ENCODE results near the gene ASPA. TPM values are rescaled to one million over a fixed set of nuclear protein-coding genes. Genes with fewer than 3 reads are reported as not detected.

ASPA gene
- total RNA-seq, 4 donors from 2014 or later, result 11.4 to 27.7 (median 17.0) TPM

DNA sequence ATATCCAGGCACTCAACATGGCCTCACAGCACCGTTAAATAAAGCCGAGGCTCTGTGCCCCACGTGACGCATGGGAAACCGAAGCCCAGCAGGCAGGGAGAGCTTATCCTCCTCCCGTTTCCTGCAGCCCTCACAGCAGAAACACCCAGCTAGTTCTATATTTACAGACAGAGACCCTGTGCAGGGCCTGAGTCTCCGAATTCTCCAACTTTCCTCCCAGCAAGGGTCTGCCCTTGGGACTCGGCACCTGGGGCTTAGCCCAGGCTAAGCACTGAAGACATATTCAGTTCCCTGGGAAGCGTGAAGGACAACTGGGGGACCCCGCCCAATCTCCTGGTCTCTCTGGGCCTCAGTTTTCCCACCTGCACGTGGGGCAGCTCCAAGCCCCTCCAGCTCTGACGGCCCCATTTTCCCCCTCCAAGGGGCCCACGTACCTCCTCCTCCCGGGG, 52.6 kb downstream of the ASPA start:
- Histone ChIP-seq H3K27ac (no peak overlapping the region), H3K36me3 (no peaks in the 10 kb centered on the region), H3K9me3 (no peaks in the 10 kb centered on the region), H3K4me3 (no peak overlapping the region), H3K27me3 (no peaks in the 10 kb centered on the region), H3K4me1 (peaks cover 0 to 8% (median 0%) of the 10 kb centered on the region in 4 donors)
- DNase-seq, result no peak
- TF ChIP-seq, protein P1, sequence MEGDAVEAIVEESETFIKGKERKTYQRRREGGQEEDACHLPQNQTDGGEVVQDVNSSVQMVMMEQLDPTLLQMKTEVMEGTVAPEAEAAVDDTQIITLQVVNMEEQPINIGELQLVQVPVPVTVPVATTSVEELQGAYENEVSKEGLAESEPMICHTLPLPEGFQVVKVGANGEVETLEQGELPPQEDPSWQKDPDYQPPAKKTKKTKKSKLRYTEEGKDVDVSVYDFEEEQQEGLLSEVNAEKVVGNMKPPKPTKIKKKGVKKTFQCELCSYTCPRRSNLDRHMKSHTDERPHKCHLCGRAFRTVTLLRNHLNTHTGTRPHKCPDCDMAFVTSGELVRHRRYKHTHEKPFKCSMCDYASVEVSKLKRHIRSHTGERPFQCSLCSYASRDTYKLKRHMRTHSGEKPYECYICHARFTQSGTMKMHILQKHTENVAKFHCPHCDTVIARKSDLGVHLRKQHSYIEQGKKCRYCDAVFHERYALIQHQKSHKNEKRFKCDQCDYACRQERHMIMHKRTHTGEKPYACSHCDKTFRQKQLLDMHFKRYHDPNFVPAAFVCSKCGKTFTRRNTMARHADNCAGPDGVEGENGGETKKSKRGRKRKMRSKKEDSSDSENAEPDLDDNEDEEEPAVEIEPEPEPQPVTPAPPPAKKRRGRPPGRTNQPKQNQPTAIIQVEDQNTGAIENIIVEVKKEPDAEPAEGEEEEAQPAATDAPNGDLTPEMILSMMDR (IDR thresholded peaks at IDR 0.05), result no peak
- TF ChIP-seq POLR2A (IDR thresholded peaks at IDR 0.05), result no peak

DNA sequence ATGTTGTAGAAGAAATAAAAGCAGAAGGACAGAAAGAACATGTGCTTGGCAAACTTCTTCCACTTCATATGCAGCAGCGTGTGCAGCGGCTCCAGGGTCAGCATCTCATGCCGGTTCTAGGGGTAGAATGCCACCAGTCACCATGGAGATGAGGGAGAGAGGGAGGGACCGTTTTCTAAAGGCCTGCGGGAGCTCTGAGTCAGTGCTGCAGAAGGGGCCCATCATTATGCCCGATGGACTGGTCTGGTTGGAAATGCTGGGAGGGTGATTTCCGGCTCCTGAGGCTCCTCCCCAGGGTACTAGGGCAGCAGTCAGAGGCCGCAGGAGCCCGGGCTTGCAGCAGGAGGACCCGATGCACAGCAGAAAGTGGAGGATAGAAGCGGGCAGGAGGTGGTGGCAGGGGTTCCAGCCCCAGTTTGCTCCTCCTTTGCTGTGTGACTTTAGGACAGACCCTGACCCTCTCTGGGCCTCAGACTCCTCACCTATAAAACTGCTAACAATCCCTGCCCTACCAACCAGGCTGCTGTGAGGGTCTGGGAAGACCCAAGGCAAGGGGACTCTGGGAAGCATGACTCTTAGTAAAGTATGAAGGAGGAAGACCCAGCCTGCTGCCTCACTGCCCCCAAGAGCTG, 53.2 kb downstream of the ASPA start:
- no peak overlapping the region for H3K27ac ChIP-seq
- no peak for DNase-seq

DNA sequence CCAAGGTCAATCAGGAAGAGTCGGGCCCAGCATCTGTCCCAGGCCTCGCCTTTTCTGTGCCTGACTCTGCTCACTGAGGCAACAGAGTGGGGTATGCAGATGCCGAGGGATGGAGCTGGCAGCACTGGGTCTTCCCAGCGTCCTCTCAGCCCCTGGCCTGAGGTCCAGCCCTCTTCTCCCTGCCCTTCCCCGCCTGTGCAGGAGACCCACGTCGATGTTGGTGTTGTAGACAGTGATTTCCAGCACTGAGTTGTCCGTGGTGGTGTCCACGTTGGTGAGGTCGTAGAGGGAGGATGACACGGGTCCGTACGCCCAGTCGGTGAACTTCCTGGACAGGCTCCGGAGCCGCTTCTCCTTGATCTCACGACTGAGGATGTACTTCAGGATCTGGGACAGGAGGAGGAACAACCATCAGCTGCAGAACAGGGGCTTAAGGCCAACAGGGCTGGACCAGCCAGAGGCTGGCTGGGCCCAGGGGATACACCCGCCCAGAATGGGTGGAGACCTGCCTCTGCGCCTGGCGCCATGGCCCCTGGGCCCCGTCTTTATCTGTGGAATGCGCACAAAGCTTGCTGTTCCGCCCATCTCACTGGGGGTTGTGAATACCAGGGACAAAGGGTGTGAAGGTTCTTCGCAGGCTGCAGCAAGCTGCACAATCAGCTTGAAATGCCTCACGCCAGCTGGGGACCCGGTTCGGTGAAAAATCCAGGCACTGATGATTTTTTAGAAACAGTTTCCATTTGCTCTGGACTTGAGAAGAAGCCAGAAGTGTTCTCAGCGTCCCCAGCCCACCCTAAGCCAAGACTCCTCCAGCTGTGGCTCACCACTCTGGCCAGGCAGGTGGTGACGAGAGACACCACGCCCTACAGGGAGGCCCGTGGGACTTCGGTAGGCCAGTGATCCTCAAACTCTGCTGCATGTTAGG, 54.3 kb downstream of the ASPA start:
- no peak for DNase-seq
- Histone ChIP-seq H3K27me3 (no peaks in the 10 kb centered on the region), H3K27ac (peak overlapping the region in 1 of 4 donors; percentile 18), H3K36me3 (no peaks in the 10 kb centered on the region), H3K4me3 (no peak overlapping the region), H3K4me1 (peaks cover 0 to 8% (median 0%) of the 10 kb centered on the region in 4 donors), H3K9me3 (no peaks in the 10 kb centered on the region)
- TF ChIP-seq, protein P1 (IDR thresholded peaks at IDR 0.05), result no peak

More for the DNA sequence above, 53.2 kb downstream of the ASPA start:
- Histone ChIP-seq H3K9me3 (no peaks in the 10 kb centered on the region), H3K36me3 (no peaks in the 10 kb centered on the region), H3K4me1 (peaks cover 0 to 8% (median 0%) of the 10 kb centered on the region in 4 donors), H3K27me3 (no peaks in the 10 kb centered on the region), H3K4me3 (no peak overlapping the region)
- TF ChIP-seq, protein P1 (IDR thresholded peaks at IDR 0.05), result no peak
- TF ChIP-seq POLR2A (IDR thresholded peaks at IDR 0.05), result no peak

DNA sequence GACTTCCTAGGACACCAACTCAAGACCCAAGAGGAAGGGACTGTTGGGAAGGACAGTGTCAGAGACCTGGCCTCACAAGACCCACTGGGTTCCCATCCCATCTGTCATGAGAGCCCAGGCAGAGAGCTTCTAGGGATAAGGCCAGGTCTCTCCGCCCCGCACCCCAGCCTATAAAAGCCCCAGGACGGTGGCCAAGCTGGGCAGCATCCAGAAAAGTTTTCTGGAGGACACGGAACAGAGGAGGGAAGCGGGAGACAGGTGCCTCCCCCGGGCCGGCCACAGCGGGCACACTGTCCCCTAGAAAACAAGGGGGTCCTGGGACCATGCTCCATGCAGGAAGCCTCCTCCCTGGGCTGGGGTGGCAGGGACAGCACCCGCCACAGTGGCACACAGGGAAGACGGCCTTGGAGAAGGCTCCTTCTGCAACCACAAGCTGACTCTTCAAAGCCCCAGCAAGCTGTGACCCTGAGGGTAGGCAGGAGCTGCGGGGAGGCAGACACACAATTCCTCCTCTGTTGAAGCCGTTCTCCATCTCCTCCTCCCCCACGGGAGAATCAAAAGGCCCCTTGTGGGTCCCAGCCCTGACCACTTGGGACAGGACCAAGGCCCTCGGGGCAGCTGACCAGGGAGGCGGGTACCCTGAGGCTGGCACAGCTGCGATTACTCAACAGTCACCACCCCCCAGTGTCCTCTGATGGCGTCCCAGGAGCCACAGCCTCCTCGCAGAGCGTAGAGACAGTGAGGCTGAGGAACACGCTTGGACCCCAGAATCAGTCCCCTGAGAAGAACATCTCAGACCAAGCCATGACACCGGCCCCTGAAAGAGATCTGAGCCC, 55.7 kb downstream of the ASPA start:
- Histone ChIP-seq H3K4me1 (peaks cover 0 to 19% (median 0%) of the 10 kb centered on the region in 4 donors), H3K9me3 (no peaks in the 10 kb centered on the region), H3K4me3 (no peak overlapping the region), H3K27ac (no peak overlapping the region), H3K27me3 (no peaks in the 10 kb centered on the region), H3K36me3 (no peaks in the 10 kb centered on the region)
- TF ChIP-seq, protein P1 (IDR thresholded peaks at IDR 0.05), result no peak
- TF ChIP-seq POLR2A (IDR thresholded peaks at IDR 0.05), result no peak
- no peak for DNase-seq

DNA sequence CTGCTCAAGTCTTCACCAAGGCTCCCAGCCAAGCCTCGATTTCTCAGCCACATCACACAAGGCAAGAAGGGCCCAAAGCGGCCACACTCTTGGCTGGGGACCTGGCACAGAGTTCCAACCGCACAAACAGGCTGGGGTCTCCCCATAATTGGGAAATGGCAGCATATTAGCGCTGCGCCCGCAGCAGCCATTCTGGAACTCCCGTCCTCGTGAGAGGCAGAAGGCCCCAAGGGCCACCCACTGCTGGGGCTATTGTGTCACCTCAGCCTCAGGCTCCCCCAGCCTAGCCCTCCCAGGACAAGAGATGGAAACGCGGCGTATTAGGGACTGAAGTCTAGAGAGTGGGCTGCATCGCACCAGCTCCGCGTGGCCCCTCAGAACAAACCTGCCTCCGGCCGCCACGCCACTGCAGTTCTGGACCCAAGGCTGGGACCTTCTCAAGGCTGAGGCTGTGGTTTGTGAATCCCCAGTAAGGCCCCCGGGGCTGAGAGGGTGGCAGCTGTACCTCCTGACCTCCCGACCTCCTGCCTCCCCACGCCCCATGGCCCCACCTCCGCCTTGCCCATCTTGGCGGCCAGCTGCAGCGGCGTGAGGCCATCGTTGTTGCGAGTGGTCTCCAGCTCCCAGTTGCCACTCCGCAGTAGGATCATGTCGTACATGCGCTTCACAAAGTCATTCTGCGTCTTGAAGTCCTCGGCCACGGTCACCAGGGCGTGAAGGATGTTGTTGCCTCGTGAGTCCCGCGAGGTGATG, 56.5 kb downstream of the ASPA start:
- no peak overlapping the region for H3K4me3 ChIP-seq

More for the DNA sequence above, 56.5 kb downstream of the ASPA start:
- H3K9me3 ChIP-seq, result no peaks in the 10 kb centered on the region
- H3K36me3 ChIP-seq, result no peaks in the 10 kb centered on the region
- peaks cover 0 to 19% (median 0%) of the 10 kb centered on the region in 4 donors for H3K4me1 ChIP-seq
- TF ChIP-seq, protein P1 (IDR thresholded peaks at IDR 0.05), result no peak
- TF ChIP-seq POLR2A (IDR thresholded peaks at IDR 0.05), result no peak
- no peak overlapping the region for H3K27ac ChIP-seq
- no peaks in the 10 kb centered on the region for H3K27me3 ChIP-seq
- no peak for DNase-seq
